Activated CD4-positive, alpha-beta T cell treated with anti-CD3 and anti-CD28 coated beads, Interleukin-2, amount 50 U/mL, for 1 hour (primary cell): ENCODE data around the gene CCDC198.

ENCODE experiments used
- DNase-seq: peaks from one replicate; pipeline ENCODE4 v3.0.0-alpha.2; 2020

Gene CCDC198

GRCh38 chr14:57462551-57462950, 31.1 kb downstream of the CCDC198 start:
- DNase-seq: no peak

- no peak for DNase-seq
These were observed 31.8 kb downstream of the CCDC198 start for GRCh38 chr14:57461777-57462320.

GRCh38 chr14:57435923-57436322, 57.7 kb downstream of the CCDC198 start:
- DNase-seq: no peak

- DNase-seq: no peak
These were observed 72.7 kb downstream of the CCDC198 start for GRCh38 chr14:57420986-57421385.

- DNase-seq: no peak
These were observed 73.6 kb downstream of the CCDC198 start for GRCh38 chr14:57420033-57420432.
